Liver (tissue), 9 donors: ENCODE data around the gene SLC26A1. TPM values are rescaled to one million over a fixed set of nuclear protein-coding genes. Genes with fewer than 3 reads are reported as not detected.

Experiments used
- DNase-seq: peaks from one replicate; pipeline ENCODE4 v3.0.0-alpha.2; 2017; ENCODE audit warnings: low spot score
- H3K27ac ChIP-seq, 2 donors: one replicate each; pipeline ENCODE4 v1.7.0; 2013; ENCODE audit warnings: inconsistent platforms in 2 of 2, low read length in 2 of 2, control low read depth in 1 of 2, low read depth in 1 of 2, mild to moderate bottlenecking in 1 of 2
- H3K27me3 ChIP-seq, 4 donors: one replicate each; pipeline versions ENCODE4 v1.6.1 to v1.7.0; 2013; ENCODE audit warnings: low read length in 3 of 4, inconsistent platforms in 1 of 4, mild to moderate bottlenecking in 1 of 4, moderate library complexity in 1 of 4; ENCODE audit not compliant: control insufficient read depth in 4 of 4, insufficient read depth in 4 of 4
- H3K36me3 ChIP-seq, 4 donors: one replicate each; pipeline versions ENCODE4 v1.6.1 to v1.7.0; 2013; ENCODE audit warnings: low read length in 3 of 4, mild to moderate bottlenecking in 3 of 4, low read depth in 1 of 4, moderate library complexity in 1 of 4; ENCODE audit not compliant: control insufficient read depth in 4 of 4, insufficient read depth in 3 of 4
- H3K4me1 ChIP-seq, 4 donors: one replicate each; pipeline versions ENCODE4 v1.6.1 to v1.7.0; 2013; ENCODE audit warnings: low read length in 3 of 4, mild to moderate bottlenecking in 3 of 4, moderate library complexity in 1 of 4; ENCODE audit not compliant: control insufficient read depth in 4 of 4, insufficient read depth in 4 of 4
- H3K4me3 ChIP-seq, 3 donors: one replicate each; pipeline versions ENCODE4 v1.6.1 to v1.7.0; 2013; ENCODE audit warnings: low read length in 3 of 3, control low read depth in 1 of 3, low read depth in 1 of 3, mild to moderate bottlenecking in 1 of 3
- H3K9ac ChIP-seq, 2 donors: one replicate each; pipeline ENCODE4 v1.7.0; 2013; ENCODE audit warnings: low read length in 2 of 2, mild to moderate bottlenecking in 2 of 2, moderate library complexity in 2 of 2, control low read depth in 1 of 2, low read depth in 1 of 2
- H3K9me3 ChIP-seq, 4 donors: one replicate each; pipeline versions ENCODE4 v1.6.1 to v1.7.0; 2013; ENCODE audit warnings: low read length in 3 of 4; ENCODE audit not compliant: control insufficient read depth in 4 of 4
- EGR1 ChIP-seq, 2 donors: IDR thresholded peaks; 2 replicates each; pipeline ENCODE4 v1.6.1; 2016 to 2018; ENCODE audit warnings: antibody characterized with exemption in 2 of 2, low read depth in 2 of 2
- FOXA1 ChIP-seq: IDR thresholded peaks from 2 replicates; pipeline ENCODE4 v1.6.1; 2016; ENCODE audit warnings: antibody characterized with exemption
- FOXA2 ChIP-seq: IDR thresholded peaks from 2 replicates; pipeline ENCODE4 v1.6.1; 2016; ENCODE audit warnings: antibody characterized with exemption
- GABPA ChIP-seq, 2 donors: IDR thresholded peaks in 1 of 2; conservative IDR thresholded peaks in 1 of 2; 2 replicates each; pipeline ENCODE4 v1.6.1; 2016; ENCODE audit warnings: antibody characterized with exemption in 2 of 2, mild to moderate bottlenecking in 1 of 2, moderate library complexity in 1 of 2
- HNF4A ChIP-seq, 2 donors: conservative IDR thresholded peaks; 2 replicates each; pipeline ENCODE4 v1.6.1; 2016; ENCODE audit warnings: antibody characterized with exemption in 2 of 2, mild to moderate bottlenecking in 2 of 2
- HNF4G ChIP-seq: IDR thresholded peaks from 2 replicates; pipeline ENCODE4 v1.6.1; 2016; ENCODE audit warnings: antibody characterized with exemption
- JUND ChIP-seq, 2 donors: IDR thresholded peaks; 2 replicates each; pipeline ENCODE4 v1.6.1; 2016; ENCODE audit warnings: antibody characterized with exemption in 2 of 2
- MAX ChIP-seq: IDR thresholded peaks from 2 replicates; pipeline ENCODE4 v1.6.1; 2016; ENCODE audit warnings: antibody characterized with exemption
- NR2F2 ChIP-seq: IDR thresholded peaks from 2 replicates; pipeline ENCODE4 v1.6.1; 2016; ENCODE audit warnings: antibody characterized with exemption
- RAD21 ChIP-seq, 2 donors: IDR thresholded peaks; 2 replicates each; pipeline ENCODE4 v1.6.1; 2016; ENCODE audit warnings: antibody characterized with exemption in 2 of 2, mild to moderate bottlenecking in 2 of 2
- RXRA ChIP-seq, 2 donors: IDR thresholded peaks; 2 replicates each; pipeline ENCODE4 v1.6.1; 2017 to 2018; ENCODE audit warnings: antibody characterized with exemption in 2 of 2, mild to moderate bottlenecking in 1 of 2
- SP1 ChIP-seq: IDR thresholded peaks from 2 replicates; pipeline ENCODE4 v1.6.1; 2018; ENCODE audit warnings: antibody characterized with exemption, mild to moderate bottlenecking
- TAF1 ChIP-seq: conservative IDR thresholded peaks from 2 replicates; pipeline ENCODE4 v1.6.1; 2016; ENCODE audit warnings: antibody characterized with exemption, mild to moderate bottlenecking
- YY1 ChIP-seq: IDR thresholded peaks from 2 replicates; pipeline ENCODE4 v1.6.1; 2016; ENCODE audit warnings: antibody characterized with exemption, mild to moderate bottlenecking
- WGBS: extraction: QIAGEN DNeasy Blood & Tissue Kit; methylation state at CpG from one replicate; pipeline ENCODE4 v1.1.7; 2013; 5-methylcytosine and 5-hydroxymethylcytosine counted together
- polyA plus RNA-seq, 2 donors: library from polyadenylated mRNA; stranded (reverse) in 1 of 2; unstranded in 1 of 2; fragments of 200-250 nt in 1 of 2; fragments of >200 nt in 1 of 2; fragmentation: Nextera tagmentation in 1 of 2; extraction: Ambion mirVana in 1 of 2; gene quantifications; one replicate each; pipeline versions ENCODE4 v1.2.1 to v1.2.3, GENCODE V29; 2013 to 2015
- total RNA-seq, 2 donors: library from RNA; depleted of rRNA; stranded (reverse); fragments of >200 nt; gene quantifications; one replicate each; pipeline ENCODE4 v1.2.3, GENCODE V29; 2014
- TF ChIP-seq, protein P1 (sequence below): IDR thresholded peaks from 2 replicates; pipeline ENCODE4 v1.6.1; 2016; ENCODE audit warnings: antibody characterized with exemption
- TF ChIP-seq, protein P2 (sequence below): fragments of 150-350 bp; IDR thresholded peaks from 2 replicates; pipeline ENCODE4 v1.5.1; 2017; ENCODE audit warnings: improper control_type of control experiment, low read depth, low read length; ENCODE audit not compliant: missing input control
- TF ChIP-seq, protein P3 (sequence below): IDR thresholded peaks from 2 replicates; pipeline ENCODE4 v1.6.1; 2016; ENCODE audit warnings: antibody characterized with exemption
- TF ChIP-seq, protein P4 (sequence below): IDR thresholded peaks from 2 replicates; pipeline ENCODE4 v1.6.1; 2016; ENCODE audit warnings: antibody characterized with exemption, mild to moderate bottlenecking
- donor health status: healthy.
- donor health status: healthy.
- donor health status: healthy.
- donor health status: healthy.
- donor health status: healthy.

Gene SLC26A1
- total and polyA plus RNA-seq, 4 donors: 5.1 to 41.0 (median 26.3) TPM

GRCh38 chr4:1015746-1016145, 22.5 kb upstream of the SLC26A1 start:
- Histone ChIP-seq H3K9ac (no peak overlapping the region), H3K27me3 (no peaks in the 10 kb centered on the region), H3K36me3 (peaks cover 0 to 7% (median 0%) of the 10 kb centered on the region in 4 donors), H3K4me1 (peaks cover 10 to 17% (median 16%) of the 10 kb centered on the region in 4 donors), H3K9me3 (no peaks in the 10 kb centered on the region), H3K27ac (no peak overlapping the region), H3K4me3 (no peak overlapping the region)
- no peak for DNase-seq
- 94% methylated on average over 10 of the region's 10 CpGs for WGBS
- no peak for TF ChIP-seq SP1
- TF ChIP-seq HNF4G: no peak
- TF ChIP-seq, protein P1, sequence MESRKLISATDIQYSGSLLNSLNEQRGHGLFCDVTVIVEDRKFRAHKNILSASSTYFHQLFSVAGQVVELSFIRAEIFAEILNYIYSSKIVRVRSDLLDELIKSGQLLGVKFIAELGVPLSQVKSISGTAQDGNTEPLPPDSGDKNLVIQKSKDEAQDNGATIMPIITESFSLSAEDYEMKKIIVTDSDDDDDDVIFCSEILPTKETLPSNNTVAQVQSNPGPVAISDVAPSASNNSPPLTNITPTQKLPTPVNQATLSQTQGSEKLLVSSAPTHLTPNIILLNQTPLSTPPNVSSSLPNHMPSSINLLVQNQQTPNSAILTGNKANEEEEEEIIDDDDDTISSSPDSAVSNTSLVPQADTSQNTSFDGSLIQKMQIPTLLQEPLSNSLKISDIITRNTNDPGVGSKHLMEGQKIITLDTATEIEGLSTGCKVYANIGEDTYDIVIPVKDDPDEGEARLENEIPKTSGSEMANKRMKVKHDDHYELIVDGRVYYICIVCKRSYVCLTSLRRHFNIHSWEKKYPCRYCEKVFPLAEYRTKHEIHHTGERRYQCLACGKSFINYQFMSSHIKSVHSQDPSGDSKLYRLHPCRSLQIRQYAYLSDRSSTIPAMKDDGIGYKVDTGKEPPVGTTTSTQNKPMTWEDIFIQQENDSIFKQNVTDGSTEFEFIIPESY: no peak
- TF ChIP-seq HNF4A (conservative IDR thresholded peaks at IDR 0.05): no peak
- TF ChIP-seq MAX: no peak
- TF ChIP-seq GABPA (IDR thresholded peaks at IDR 0.05 in 1 of 2, conservative IDR thresholded peaks at IDR 0.05 in 1 of 2): no peak
- TF ChIP-seq JUND (IDR thresholded peaks at IDR 0.05): no peak
- TF ChIP-seq, protein P2, sequence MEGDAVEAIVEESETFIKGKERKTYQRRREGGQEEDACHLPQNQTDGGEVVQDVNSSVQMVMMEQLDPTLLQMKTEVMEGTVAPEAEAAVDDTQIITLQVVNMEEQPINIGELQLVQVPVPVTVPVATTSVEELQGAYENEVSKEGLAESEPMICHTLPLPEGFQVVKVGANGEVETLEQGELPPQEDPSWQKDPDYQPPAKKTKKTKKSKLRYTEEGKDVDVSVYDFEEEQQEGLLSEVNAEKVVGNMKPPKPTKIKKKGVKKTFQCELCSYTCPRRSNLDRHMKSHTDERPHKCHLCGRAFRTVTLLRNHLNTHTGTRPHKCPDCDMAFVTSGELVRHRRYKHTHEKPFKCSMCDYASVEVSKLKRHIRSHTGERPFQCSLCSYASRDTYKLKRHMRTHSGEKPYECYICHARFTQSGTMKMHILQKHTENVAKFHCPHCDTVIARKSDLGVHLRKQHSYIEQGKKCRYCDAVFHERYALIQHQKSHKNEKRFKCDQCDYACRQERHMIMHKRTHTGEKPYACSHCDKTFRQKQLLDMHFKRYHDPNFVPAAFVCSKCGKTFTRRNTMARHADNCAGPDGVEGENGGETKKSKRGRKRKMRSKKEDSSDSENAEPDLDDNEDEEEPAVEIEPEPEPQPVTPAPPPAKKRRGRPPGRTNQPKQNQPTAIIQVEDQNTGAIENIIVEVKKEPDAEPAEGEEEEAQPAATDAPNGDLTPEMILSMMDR: no peak
- no peak for TF ChIP-seq FOXA2

DNA sequence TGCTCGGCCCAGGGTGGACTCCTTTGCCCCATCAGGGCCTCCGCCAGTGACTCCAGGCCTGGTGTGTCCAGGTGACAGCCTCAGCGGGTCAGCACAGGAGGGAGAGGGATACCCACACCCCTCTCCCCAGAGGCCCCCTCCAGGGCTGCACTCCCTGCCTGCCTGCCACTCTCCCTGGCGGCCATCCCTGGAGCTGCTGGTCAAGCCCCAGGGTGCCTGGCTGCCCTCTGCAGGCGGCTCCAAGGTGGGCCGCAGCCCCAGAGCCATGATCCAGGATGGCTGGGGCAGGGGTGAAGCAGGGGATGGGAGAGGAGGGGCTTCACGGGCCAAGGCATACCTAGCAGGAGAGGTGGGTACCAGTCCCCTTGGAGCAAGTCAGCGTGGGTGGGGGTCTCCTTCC, 22.0 kb upstream of the SLC26A1 start:
- H3K36me3 ChIP-seq: peaks cover 0 to 7% (median 0%) of the 10 kb centered on the region in 4 donors
- no peaks in the 10 kb centered on the region for H3K27me3 ChIP-seq
- WGBS: 93% methylated on average over 8 of the region's 8 CpGs
- H3K9me3 ChIP-seq: no peaks in the 10 kb centered on the region
- no peak overlapping the region for H3K27ac ChIP-seq
- TF ChIP-seq FOXA1 (no peak), SP1 (no peak), RAD21 (IDR thresholded peaks at IDR 0.05) (no peak), HNF4A (conservative IDR thresholded peaks at IDR 0.05) (no peak), FOXA2 (no peak), RXRA (IDR thresholded peaks at IDR 0.05) (no peak), JUND (IDR thresholded peaks at IDR 0.05) (no peak), YY1 (no peak), NR2F2 (no peak), HNF4G (no peak), EGR1 (IDR thresholded peaks at IDR 0.05; ENCODE audit: low read depth in 2 of 2) (no peak), GABPA (IDR thresholded peaks at IDR 0.05 in 1 of 2, conservative IDR thresholded peaks at IDR 0.05 in 1 of 2) (no peak), MAX (no peak), TAF1 (no peak)
- TF ChIP-seq, protein P3, sequence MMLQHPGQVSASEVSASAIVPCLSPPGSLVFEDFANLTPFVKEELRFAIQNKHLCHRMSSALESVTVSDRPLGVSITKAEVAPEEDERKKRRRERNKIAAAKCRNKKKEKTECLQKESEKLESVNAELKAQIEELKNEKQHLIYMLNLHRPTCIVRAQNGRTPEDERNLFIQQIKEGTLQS: no peak
- TF ChIP-seq, protein P2: no peak
- TF ChIP-seq, protein P4, sequence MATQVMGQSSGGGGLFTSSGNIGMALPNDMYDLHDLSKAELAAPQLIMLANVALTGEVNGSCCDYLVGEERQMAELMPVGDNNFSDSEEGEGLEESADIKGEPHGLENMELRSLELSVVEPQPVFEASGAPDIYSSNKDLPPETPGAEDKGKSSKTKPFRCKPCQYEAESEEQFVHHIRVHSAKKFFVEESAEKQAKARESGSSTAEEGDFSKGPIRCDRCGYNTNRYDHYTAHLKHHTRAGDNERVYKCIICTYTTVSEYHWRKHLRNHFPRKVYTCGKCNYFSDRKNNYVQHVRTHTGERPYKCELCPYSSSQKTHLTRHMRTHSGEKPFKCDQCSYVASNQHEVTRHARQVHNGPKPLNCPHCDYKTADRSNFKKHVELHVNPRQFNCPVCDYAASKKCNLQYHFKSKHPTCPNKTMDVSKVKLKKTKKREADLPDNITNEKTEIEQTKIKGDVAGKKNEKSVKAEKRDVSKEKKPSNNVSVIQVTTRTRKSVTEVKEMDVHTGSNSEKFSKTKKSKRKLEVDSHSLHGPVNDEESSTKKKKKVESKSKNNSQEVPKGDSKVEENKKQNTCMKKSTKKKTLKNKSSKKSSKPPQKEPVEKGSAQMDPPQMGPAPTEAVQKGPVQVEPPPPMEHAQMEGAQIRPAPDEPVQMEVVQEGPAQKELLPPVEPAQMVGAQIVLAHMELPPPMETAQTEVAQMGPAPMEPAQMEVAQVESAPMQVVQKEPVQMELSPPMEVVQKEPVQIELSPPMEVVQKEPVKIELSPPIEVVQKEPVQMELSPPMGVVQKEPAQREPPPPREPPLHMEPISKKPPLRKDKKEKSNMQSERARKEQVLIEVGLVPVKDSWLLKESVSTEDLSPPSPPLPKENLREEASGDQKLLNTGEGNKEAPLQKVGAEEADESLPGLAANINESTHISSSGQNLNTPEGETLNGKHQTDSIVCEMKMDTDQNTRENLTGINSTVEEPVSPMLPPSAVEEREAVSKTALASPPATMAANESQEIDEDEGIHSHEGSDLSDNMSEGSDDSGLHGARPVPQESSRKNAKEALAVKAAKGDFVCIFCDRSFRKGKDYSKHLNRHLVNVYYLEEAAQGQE: no peak
- TF ChIP-seq, protein P1: no peak
- H3K9ac ChIP-seq: no peak overlapping the region
- H3K4me3 ChIP-seq: no peak overlapping the region
- peaks cover 15 to 23% (median 21%) of the 10 kb centered on the region in 4 donors for H3K4me1 ChIP-seq
- DNase-seq: no peak
